H1 (cell line): ENCODE measurements around the gene ICAM2. TPM values are rescaled to one million over a fixed set of nuclear protein-coding genes. Genes with fewer than 3 reads are reported as not detected.
A peak's percentile ranks its signal among the peaks of the same experiment; 100 is the strongest.

Experiments used
- CTCF ChIA-PET: fragments of 300-600 bp; sonication (Branson Sonifier 250); formaldehyde crosslinking; loops from one replicate; lab custom pipeline; 2021; ENCODE audit not compliant: partially characterized antibody; lab: Charles Lee
- POLR2A ChIA-PET: fragments of 300-600 bp; sonication (Branson Sonifier 250); formaldehyde crosslinking; loops from one replicate; lab custom pipeline; 2021; ENCODE audit warnings: inconsistent platforms; ENCODE audit not compliant: partially characterized antibody; lab: Charles Lee
- DNase-seq, 2 experiments: peaks; one replicate each; pipeline versions ENCODE4 v3.0.0 to v3.0.0-alpha.2; 2010 to 2022; ENCODE audit warnings: low spot score in 2 of 2, low read depth in 1 of 2, mixed read lengths in 1 of 2
- FAIRE-seq: peaks from 2 replicates; lab custom pipeline; 2011; peaks lifted over from hg19 to GRCh38; lab: Jason Lieb, UNC
- H2AFZ ChIP-seq: 2 replicates; pipeline ENCODE4 v1.8.1; 2012; ENCODE audit warnings: low read length, inconsistent platforms
- H2AK5ac ChIP-seq: 2 replicates; pipeline ENCODE4 v1.6.1; 2013; ENCODE audit warnings: low read depth, low read length
- H2BK120ac ChIP-seq: replicated peaks from 2 replicates; pipeline ENCODE3; 2013; ENCODE audit warnings: low read depth, low read length, inconsistent platforms
- H2BK12ac ChIP-seq: 2 replicates; pipeline ENCODE4 v1.6.1; 2013; ENCODE audit warnings: low read depth, low read length
- H2BK15ac ChIP-seq: 2 replicates; pipeline ENCODE4 v1.6.1; 2013; ENCODE audit warnings: low read length
- H2BK20ac ChIP-seq: 2 replicates; pipeline ENCODE4 v1.6.1; 2013; ENCODE audit warnings: low read length
- H2BK5ac ChIP-seq: 2 replicates; pipeline ENCODE4 v1.6.1; 2013; ENCODE audit warnings: low read depth, low read length
- H3K14ac ChIP-seq: 2 replicates; pipeline ENCODE4 v1.6.1; 2013; ENCODE audit warnings: inconsistent platforms; ENCODE audit not compliant: insufficient read length
- H3K18ac ChIP-seq: 2 replicates; pipeline ENCODE4 v1.6.1; 2013; ENCODE audit warnings: low read length; ENCODE audit errors: extremely low read depth
- H3K23ac ChIP-seq: 2 replicates; pipeline ENCODE4 v1.6.1; 2013; ENCODE audit warnings: inconsistent platforms; ENCODE audit not compliant: insufficient read length
- H3K23me2 ChIP-seq: 2 replicates; pipeline ENCODE4 v1.6.1; 2013; ENCODE audit warnings: low read depth, low read length
- H3K27ac ChIP-seq: 2 replicates; pipeline ENCODE4 v1.6.1; 2011; ENCODE audit warnings: low read depth, low read length, inconsistent platforms
- H3K27me3 ChIP-seq, 4 experiments: replicated peaks in 1 of 4; 1 replicate in 1 of 4; 2 replicates in 3 of 4; pipeline versions ENCODE4 v1.6.1 to v1.8.1; 2011 to 2013; ENCODE audit warnings: low read length in 3 of 4, mild to moderate bottlenecking in 3 of 4, inconsistent platforms in 2 of 4, mixed read lengths in 2 of 4, moderate library complexity in 1 of 4; ENCODE audit not compliant: control insufficient read depth in 3 of 4, insufficient read depth in 3 of 4; ENCODE audit errors: extremely low read depth in 1 of 4
- H3K36me3 ChIP-seq, 4 experiments: 2 replicates each; pipeline versions ENCODE4 v1.6.1 to v1.8.1; 2011 to 2013; ENCODE audit warnings: mild to moderate bottlenecking in 4 of 4, low read length in 3 of 4, moderate library complexity in 2 of 4, control low read depth in 1 of 4, inconsistent platforms in 1 of 4; ENCODE audit not compliant: insufficient read depth in 4 of 4, control insufficient read depth in 2 of 4
- H3K4ac ChIP-seq: replicated peaks from 2 replicates; pipeline ENCODE3; 2013; ENCODE audit warnings: low read length, low read depth, mixed read lengths, inconsistent platforms; ENCODE audit not compliant: insufficient read length
- H3K4me1 ChIP-seq, 4 experiments: replicated peaks in 1 of 4; 1 replicate in 1 of 4; 2 replicates in 3 of 4; pipeline versions ENCODE4 v1.6.1 to v1.8.1; 2011 to 2013; ENCODE audit warnings: low read length in 3 of 4, inconsistent platforms in 2 of 4, mixed read lengths in 1 of 4; ENCODE audit not compliant: insufficient read depth in 4 of 4, control insufficient read depth in 3 of 4
- H3K4me2 ChIP-seq, 2 experiments: 2 replicates each; pipeline versions ENCODE4 v1.6.1 to v1.8.1; 2011 to 2013; ENCODE audit warnings: low read depth in 2 of 2, low read length in 2 of 2, control low read depth in 1 of 2, inconsistent platforms in 1 of 2, mild to moderate bottlenecking in 1 of 2; ENCODE audit not compliant: insufficient read depth in 1 of 2
- H3K4me3 ChIP-seq, 4 experiments: fragments of 200-600, 300-600 bp in 1 of 4; sonication (generic), shearing (Covaris generic), sonication (Bioruptor Twin) in 1 of 4; 2 replicates each; pipeline versions ENCODE4 v1.5.1 to v1.8.1; 2011 to 2016; ENCODE audit warnings: low read length in 4 of 4, low read depth in 3 of 4, control low read depth in 2 of 4, inconsistent platforms in 2 of 4, mild to moderate bottlenecking in 2 of 4, mixed read lengths in 1 of 4, moderate library complexity in 1 of 4; ENCODE audit not compliant: insufficient read depth in 2 of 4; ENCODE audit errors: extremely low read depth in 1 of 4
- H3K56ac ChIP-seq: replicated peaks from 2 replicates; pipeline ENCODE3; 2013; ENCODE audit warnings: low read depth, mild to moderate bottlenecking, mixed read lengths, low read length, inconsistent platforms; ENCODE audit not compliant: insufficient read length
- H3K79me1 ChIP-seq: 2 replicates; pipeline ENCODE4 v1.6.1; 2013; ENCODE audit warnings: low read depth, low read length, control low read depth
- H3K79me2 ChIP-seq, 2 experiments: 2 replicates each; pipeline versions ENCODE4 v1.6.1 to v1.8.1; 2012 to 2013; ENCODE audit warnings: low read length in 2 of 2, mild to moderate bottlenecking in 2 of 2, inconsistent platforms in 1 of 2; ENCODE audit not compliant: insufficient read depth in 2 of 2, control insufficient read depth in 1 of 2
- H3K9ac ChIP-seq, 4 experiments: replicated peaks in 1 of 4; 1 replicate in 1 of 4; 2 replicates in 3 of 4; pipeline versions ENCODE4 v1.6.1 to v1.8.1; 2011 to 2013; ENCODE audit warnings: low read depth in 3 of 4, low read length in 3 of 4, control low read depth in 2 of 4, mild to moderate bottlenecking in 2 of 4, moderate library complexity in 2 of 4, inconsistent platforms in 1 of 4; ENCODE audit errors: extremely low read depth in 1 of 4
- H3K9me3 ChIP-seq, 2 experiments: 2 replicates each; pipeline versions ENCODE4 v1.6.1 to v1.8.1; 2012 to 2013; ENCODE audit warnings: mild to moderate bottlenecking in 2 of 2, moderate library complexity in 2 of 2, control low read depth in 1 of 2, inconsistent platforms in 1 of 2, low read depth in 1 of 2, low read length in 1 of 2, mixed read lengths in 1 of 2; ENCODE audit not compliant: insufficient read depth in 2 of 2
- H4K20me1 ChIP-seq, 2 experiments: replicated peaks in 1 of 2; 2 replicates each; pipeline versions ENCODE3 to v1.8.1; 2011 to 2013; ENCODE audit warnings: inconsistent platforms in 2 of 2, low read length in 2 of 2, mild to moderate bottlenecking in 1 of 2; ENCODE audit not compliant: insufficient read depth in 2 of 2, control insufficient read depth in 1 of 2
- H4K5ac ChIP-seq: 2 replicates; pipeline ENCODE4 v1.6.1; 2013; ENCODE audit warnings: low read length, low read depth, mixed read lengths, inconsistent platforms; ENCODE audit not compliant: insufficient read length
- H4K8ac ChIP-seq: 2 replicates; pipeline ENCODE4 v1.8.0; 2013; ENCODE audit warnings: mild to moderate bottlenecking, moderate library complexity, low read length, inconsistent platforms; ENCODE audit not compliant: insufficient read depth; ENCODE audit errors: extremely low read depth
- H4K91ac ChIP-seq: replicated peaks from 2 replicates; pipeline ENCODE3; 2013; ENCODE audit warnings: low read length, mixed read lengths, inconsistent platforms; ENCODE audit not compliant: insufficient read length
- ATF3 ChIP-seq: IDR thresholded peaks from 2 replicates; pipeline ENCODE4 v1.6.1; 2011; ENCODE audit warnings: low read depth, mild to moderate bottlenecking, low read length; ENCODE audit not compliant: insufficient read depth
- BACH1 ChIP-seq: IDR thresholded peaks from 2 replicates; pipeline ENCODE4 v1.6.1; 2012; ENCODE audit warnings: low read length, improper control_type of control experiment
- CHD2 ChIP-seq: IDR thresholded peaks from 2 replicates; pipeline ENCODE4 v1.6.1; 2012; ENCODE audit warnings: low read length, improper control_type of control experiment
- HDAC2 ChIP-seq, 2 experiments: fragments of 300-600 bp in 1 of 2; sonication (generic) in 1 of 2; IDR thresholded peaks; 2 replicates each; pipeline ENCODE4 v1.6.1; 2011 to 2012; ENCODE audit warnings: low read depth in 2 of 2, low read length in 2 of 2, mild to moderate bottlenecking in 2 of 2, moderate library complexity in 2 of 2, borderline replicate concordance in 1 of 2, inconsistent platforms in 1 of 2
- JUND ChIP-seq: IDR thresholded peaks from 2 replicates; pipeline ENCODE4 v1.6.1; 2011; ENCODE audit warnings: mild to moderate bottlenecking, improper control_type of control experiment, low read length
- POLR2AphosphoS5 ChIP-seq: IDR thresholded peaks from 2 replicates; pipeline ENCODE4 v1.6.1; 2011; ENCODE audit warnings: low read depth, low read length
- RFX5 ChIP-seq: IDR thresholded peaks from 2 replicates; pipeline ENCODE4 v1.6.1; 2011; ENCODE audit warnings: low read depth, low read length, improper control_type of control experiment, borderline replicate concordance
- TAF1 ChIP-seq: IDR thresholded peaks from 2 replicates; pipeline ENCODE4 v1.6.1; 2011; ENCODE audit warnings: mild to moderate bottlenecking, low read depth, low read length
- TAF7 ChIP-seq: optimal IDR thresholded peaks from 2 replicates; pipeline ENCODE3; 2011; ENCODE audit warnings: low read depth, mild to moderate bottlenecking, inconsistent platforms, low read length, moderate library complexity, borderline replicate concordance
- USF2 ChIP-seq: IDR thresholded peaks from 2 replicates; pipeline ENCODE4 v1.6.1; 2011; ENCODE audit warnings: low read length, improper control_type of control experiment
- WGBS, 2 experiments: shearing (Covaris generic) in 1 of 2; methylation state at CpG; one replicate each; pipeline versions ENCODE4 v1.1.6 to v1.1.7; 2013 to 2015; ENCODE audit warnings: low lambda C conversion rate in 2 of 2, mixed read lengths in 2 of 2, inconsistent platforms in 1 of 2, low coverage in 1 of 2, missing lambda C conversion rate in 1 of 2; ENCODE audit not compliant: insufficient replicate concordance in 2 of 2, insufficient coverage in 1 of 2, insufficient read length in 1 of 2; ENCODE audit errors: extremely low coverage in 1 of 2, missing lambda C conversion rate in 1 of 2; 5-methylcytosine and 5-hydroxymethylcytosine counted together
- polyA plus RNA-seq, 7 experiments: library from polyadenylated mRNA; depleted of rRNA in 3 of 7; stranded (reverse) in 5 of 7; unstranded in 2 of 7; fragments of >200 nt in 5 of 7; fragments of 200-250 nt in 2 of 7; gene quantifications; 1 replicate in 5 of 7; 2 replicates in 1 of 7; 4 replicates in 1 of 7; pipeline versions ENCODE4 v1.2.1 to v1.2.3, GENCODE V29; 2011 to 2013; ENCODE audit warnings: missing spikeins in 2 of 7, mixed read lengths in 2 of 7
- total RNA-seq: library from RNA; stranded (reverse); fragmentation: NEBNext Ultra II Directional; extraction: Animal tissue kit (Norgen Biotek cat#: 25700); gene quantifications from 2 replicates; pipeline ENCODE4 v1.2.1, GENCODE V29; 2021

ICAM2 gene
- total and polyA plus RNA-seq, 2 of the 8 experiments (the other 6 are each of a cell fraction or from before 2014, with no cell fraction given), result 0.45 to 0.63 TPM

- POLR2A ChIA-PET, result interaction anchor here (1.0 kb wide), 1 partner anchor 155 kb away, joined by 5 read pairs; no protein-coding TSS in a partner anchor
- Histone ChIP-seq H2BK15ac (peak overlapping the region; percentile 94), H3K4me2 (no peak overlapping the region), H3K23ac (no peak overlapping the region), H3K4ac (peak overlapping the region; percentile 32), H2AFZ (no peak overlapping the region), H4K5ac (no peak overlapping the region), H3K14ac (no peak overlapping the region), H3K56ac (no peak overlapping the region), H3K9me3 (no peaks in the 10 kb centered on the region), H2BK120ac (no peak overlapping the region), H3K36me3 (no peaks in the 10 kb centered on the region), H3K18ac (0 out of 2 replicates have a peak overlapping the region, but pooled peaks have one; percentile 11), H4K8ac (no peak overlapping the region), H3K9ac (no peak overlapping the region), H3K23me2 (no peaks in the 10 kb centered on the region; the same call in 1 of the 2 replicates), H3K27me3 (peaks cover 0 to 4% (median 0%) of the 10 kb centered on the region in 4 experiments; a peak in 3 of 7 replicates), H2AK5ac (peak overlapping the region; percentile 18), H4K91ac (peak overlapping the region; percentile 25), H4K20me1 (no peaks in the 10 kb centered on the region), H2BK12ac (peak overlapping the region; percentile 91; the same call in 1 of the 2 replicates), H3K79me1 (no peaks in the 10 kb centered on the region), H3K4me3 (no peak overlapping the region), H2BK5ac (peak overlapping the region; percentile 13; the same call in 1 of the 2 replicates), H3K79me2 (no peaks in the 10 kb centered on the region), H3K27ac (no peak overlapping the region), H3K4me1 (peaks cover 0 to 18% (median 11%) of the 10 kb centered on the region in 4 experiments; a peak in 6 of 7 replicates), H2BK20ac (peak overlapping the region; percentile 10; the same call in 1 of the 2 replicates)
- WGBS, 2 experiments, result 90% methylated on average over 21 of the region's 21 CpGs; no CpG with 5 or more reads in 1 of the 2 experiments
- CTCF ChIA-PET, result interaction anchor here (0.7 to 18.4 kb wide), 35 partner anchors 10 to 189 kb away, joined by 3 to 219 read pairs (median 5); partner anchors contain the start of genes CSHL1, GH1, GH2 and ICAM2
- DNase-seq (no peak), FAIRE-seq (no peak)
- no peak for TF ChIP-seq BACH1
- TF ChIP-seq TAF7, result no peak
- no peak for TF ChIP-seq RFX5
- TF ChIP-seq CHD2, result no peak
- no peak for TF ChIP-seq USF2
- TF ChIP-seq POLR2AphosphoS5, result no peak
- no peak for TF ChIP-seq JUND
- no peak for TF ChIP-seq HDAC2 (IDR thresholded peaks at IDR 0.05; ENCODE audit: borderline replicate concordance in 1 of 2, low read depth in 2 of 2, low read length in 2 of 2)
- no peak for TF ChIP-seq ATF3
- no peak for TF ChIP-seq TAF1
These were observed 30.6 kb downstream of the ICAM2 start for GRCh38 chr17:63989622-63990345.
